PFSK-1 (cell line): ENCODE measurements around the gene RPL32.

ENCODE experiments used
- FOXP2 ChIP-seq: optimal IDR thresholded peaks from 2 replicates; pipeline ENCODE3; 2011; ENCODE audit warnings: borderline replicate concordance, control low read depth, inconsistent platforms; ENCODE audit not compliant: insufficient read depth; ENCODE audit errors: extremely low read length, extremely low read depth
- POLR2AphosphoS5 ChIP-seq: IDR thresholded peaks from 2 replicates; pipeline ENCODE4 v1.6.1; 2012; ENCODE audit warnings: low read depth, mild to moderate bottlenecking, control low read depth, low read length, moderate library complexity
- SIN3A ChIP-seq: IDR thresholded peaks from 2 replicates; pipeline ENCODE4 v1.6.1; 2012; ENCODE audit warnings: mild to moderate bottlenecking, low read length, moderate library complexity, borderline replicate concordance; ENCODE audit not compliant: insufficient read depth
- TAF1 ChIP-seq: IDR thresholded peaks from 2 replicates; pipeline ENCODE4 v1.6.1; 2012; ENCODE audit warnings: low read length, control low read depth, borderline replicate concordance; ENCODE audit not compliant: insufficient read depth
- TF ChIP-seq, protein P1 (sequence below), 2 experiments: IDR thresholded peaks; 2 replicates each; pipeline versions ENCODE4 v1.6.1 to v1.8.0; 2011 to 2012; ENCODE audit warnings: low read depth in 2 of 2, low read length in 2 of 2, control low read depth in 1 of 2, inconsistent platforms in 1 of 2, mild to moderate bottlenecking in 1 of 2, moderate library complexity in 1 of 2; ENCODE audit not compliant: insufficient read depth in 1 of 2

- TF ChIP-seq POLR2AphosphoS5 (no peak), TAF1 (no peak), FOXP2 (no peak), SIN3A (no peak)
- TF ChIP-seq, protein P1, sequence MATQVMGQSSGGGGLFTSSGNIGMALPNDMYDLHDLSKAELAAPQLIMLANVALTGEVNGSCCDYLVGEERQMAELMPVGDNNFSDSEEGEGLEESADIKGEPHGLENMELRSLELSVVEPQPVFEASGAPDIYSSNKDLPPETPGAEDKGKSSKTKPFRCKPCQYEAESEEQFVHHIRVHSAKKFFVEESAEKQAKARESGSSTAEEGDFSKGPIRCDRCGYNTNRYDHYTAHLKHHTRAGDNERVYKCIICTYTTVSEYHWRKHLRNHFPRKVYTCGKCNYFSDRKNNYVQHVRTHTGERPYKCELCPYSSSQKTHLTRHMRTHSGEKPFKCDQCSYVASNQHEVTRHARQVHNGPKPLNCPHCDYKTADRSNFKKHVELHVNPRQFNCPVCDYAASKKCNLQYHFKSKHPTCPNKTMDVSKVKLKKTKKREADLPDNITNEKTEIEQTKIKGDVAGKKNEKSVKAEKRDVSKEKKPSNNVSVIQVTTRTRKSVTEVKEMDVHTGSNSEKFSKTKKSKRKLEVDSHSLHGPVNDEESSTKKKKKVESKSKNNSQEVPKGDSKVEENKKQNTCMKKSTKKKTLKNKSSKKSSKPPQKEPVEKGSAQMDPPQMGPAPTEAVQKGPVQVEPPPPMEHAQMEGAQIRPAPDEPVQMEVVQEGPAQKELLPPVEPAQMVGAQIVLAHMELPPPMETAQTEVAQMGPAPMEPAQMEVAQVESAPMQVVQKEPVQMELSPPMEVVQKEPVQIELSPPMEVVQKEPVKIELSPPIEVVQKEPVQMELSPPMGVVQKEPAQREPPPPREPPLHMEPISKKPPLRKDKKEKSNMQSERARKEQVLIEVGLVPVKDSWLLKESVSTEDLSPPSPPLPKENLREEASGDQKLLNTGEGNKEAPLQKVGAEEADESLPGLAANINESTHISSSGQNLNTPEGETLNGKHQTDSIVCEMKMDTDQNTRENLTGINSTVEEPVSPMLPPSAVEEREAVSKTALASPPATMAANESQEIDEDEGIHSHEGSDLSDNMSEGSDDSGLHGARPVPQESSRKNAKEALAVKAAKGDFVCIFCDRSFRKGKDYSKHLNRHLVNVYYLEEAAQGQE (IDR thresholded peaks at IDR 0.05; ENCODE audit: insufficient read depth in 1 of 2, low read depth in 2 of 2, low read length in 2 of 2): no peak
Observed at GRCh38 chr3:12799525-12800440, 41.6 kb downstream of the RPL32 start.
